NCI-H2227 treated with DMSO at 0.1 percent for 48 hours (cell line): ENCODE data around the gene FAM241A.
"Not testable (repeated sequence)": the region's sequence is repeated elsewhere in the genome, so short reads cannot be mapped to it uniquely, and the experiment has no call there.

ENCODE experiments used
- DNase-seq: peaks from one replicate; lab custom pipeline; 2025; lab: John Stamatoyannopoulos, UW

FAM241A gene

DNA sequence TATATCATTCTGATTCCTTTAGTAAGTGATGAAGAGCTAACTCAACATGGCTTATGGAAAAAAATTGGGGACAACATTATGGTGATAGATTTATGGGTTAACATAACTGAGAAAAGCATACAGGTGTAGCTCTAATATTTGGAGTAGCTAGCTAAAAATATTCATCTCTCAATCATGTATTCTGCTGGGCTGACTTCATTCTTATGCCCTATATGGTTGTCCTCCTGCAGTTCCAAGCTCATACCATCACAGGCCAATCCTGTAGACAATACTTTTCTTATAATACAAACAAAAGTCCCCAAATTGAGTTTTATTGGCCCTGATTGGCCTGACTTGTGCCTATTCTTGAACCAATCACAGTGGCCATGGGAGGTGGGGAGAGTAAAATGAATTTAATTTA is 6.7 kb upstream of the FAM241A start:
- DNase-seq: no peak

GRCh38 chr4:112140536-112140935 is 4.7 kb upstream of the FAM241A start:
- DNase-seq: no peak

GRCh38 chr4:112141366-112142138 is 3.7 kb upstream of the FAM241A start:
- DNase-seq: no peak

- DNase-seq: no peak
Observed at GRCh38 chr4:112142182-112142581, 3.1 kb upstream of the FAM241A start.

GRCh38 chr4:112143781-112144180 is 1.5 kb upstream of the FAM241A start:
- DNase-seq: no peak

DNA sequence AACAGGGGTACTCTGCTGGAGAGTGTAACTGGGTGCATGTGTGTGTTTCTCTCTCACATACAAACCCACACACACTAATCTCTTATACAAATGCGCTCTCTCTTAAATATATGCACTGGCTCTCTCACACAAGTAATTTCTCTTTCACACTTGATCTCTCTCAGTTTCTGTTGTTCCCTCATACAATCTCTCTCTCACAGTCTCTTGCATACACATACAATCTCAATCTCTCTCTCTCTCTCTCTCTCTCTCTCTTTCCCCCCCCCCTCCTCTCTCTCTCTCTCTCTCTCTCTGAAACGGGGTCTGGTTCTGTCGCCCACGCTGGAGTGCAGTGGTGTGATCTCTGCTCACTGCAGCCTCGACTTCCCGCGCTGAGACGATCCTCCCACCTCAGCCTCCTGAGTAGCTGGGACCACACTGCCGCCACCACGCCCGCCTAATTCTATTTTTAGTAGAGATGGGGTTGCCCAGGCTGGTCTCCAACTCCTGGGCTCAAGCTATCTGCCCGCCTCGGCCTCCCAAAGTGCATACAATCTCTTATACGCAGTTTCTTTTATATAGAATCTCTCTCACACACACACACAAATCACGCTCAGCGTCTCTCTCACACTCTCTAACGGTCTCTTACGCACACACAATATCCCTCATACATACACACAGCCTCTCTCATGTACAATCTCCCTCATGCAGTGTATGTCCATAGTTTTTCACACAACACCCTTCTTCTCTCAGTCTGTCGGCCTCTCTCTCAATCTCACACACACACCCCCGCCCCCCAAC is 518 bp upstream of the FAM241A start:
- DNase-seq: no peak

GRCh38 chr4:112145790-112146501 is 692 bp downstream of the FAM241A start:
- no peak for DNase-seq

GRCh38 chr4:112146502-112146813 is 1.2 kb downstream of the FAM241A start:
- no peak for DNase-seq

DNA sequence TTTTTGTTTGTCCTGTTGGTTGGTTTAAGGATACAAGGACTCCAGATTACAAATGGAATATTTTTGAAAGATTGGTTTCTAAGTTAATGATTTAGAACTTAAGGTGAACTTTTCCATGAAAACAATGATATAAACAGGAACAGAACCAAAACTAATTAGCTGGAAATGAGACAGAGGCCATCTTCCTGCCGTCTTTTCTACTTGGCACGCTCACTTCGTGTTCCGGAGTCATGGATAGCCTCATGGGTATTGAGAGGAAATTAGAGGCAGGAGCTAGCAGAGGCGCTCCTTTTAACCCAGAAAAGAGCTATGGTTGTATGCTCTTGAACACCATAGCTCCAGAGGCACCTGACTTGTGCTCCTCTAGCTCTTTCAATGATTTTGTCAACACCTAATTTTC is 2.4 kb downstream of the FAM241A start:
- DNase-seq: no peak

DNA sequence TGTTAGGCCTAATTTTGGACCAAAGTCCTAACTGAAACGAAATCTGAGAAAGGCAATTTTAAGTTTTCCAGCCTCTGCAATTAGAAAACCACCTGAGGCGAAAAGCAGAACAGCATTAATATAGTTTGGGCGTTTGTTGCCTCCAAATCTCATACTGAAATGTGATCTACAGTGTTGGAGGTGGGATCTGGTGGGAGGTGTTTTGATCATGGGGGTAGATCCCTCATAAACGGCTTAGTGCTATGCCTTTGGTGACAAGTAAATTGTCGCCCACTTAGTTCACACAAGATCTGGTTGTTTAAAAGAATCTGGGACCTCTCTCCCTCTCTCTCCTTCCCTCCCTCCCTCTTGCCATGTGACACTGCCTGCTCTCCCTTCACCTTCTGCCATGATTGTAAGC is 5.7 kb downstream of the FAM241A start:
- no peak for DNase-seq

- no peak for DNase-seq
Observed at GRCh38 chr4:112152521-112152920, 7.3 kb downstream of the FAM241A start.

- DNase-seq: no peak
Observed at GRCh38 chr4:112153211-112153791, 8.0 kb downstream of the FAM241A start.

- DNase-seq: no peak
Observed at GRCh38 chr4:112156112-112156511, 10.9 kb downstream of the FAM241A start.

GRCh38 chr4:112156553-112156952 is 11.3 kb downstream of the FAM241A start:
- no peak for DNase-seq

DNA sequence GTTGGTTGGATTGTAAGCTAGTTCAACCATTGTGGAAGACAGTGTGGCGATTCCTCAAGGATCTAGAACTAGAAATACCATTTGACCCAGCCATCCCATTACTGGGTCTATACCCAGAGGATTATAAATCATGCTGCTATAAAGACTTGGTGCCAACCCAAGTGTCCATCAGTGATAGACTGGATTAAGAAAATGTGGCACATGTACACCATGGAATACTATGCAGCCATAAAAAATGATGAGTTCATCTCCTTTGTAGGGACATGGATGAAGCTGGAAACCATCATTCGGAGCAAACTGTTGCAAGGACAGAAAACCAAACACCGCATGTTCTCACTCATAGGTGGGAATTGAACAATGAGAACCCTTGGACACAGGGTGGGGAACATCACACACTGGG is 18.5 kb downstream of the FAM241A start:
- DNase-seq: not testable (repeated sequence)

DNA sequence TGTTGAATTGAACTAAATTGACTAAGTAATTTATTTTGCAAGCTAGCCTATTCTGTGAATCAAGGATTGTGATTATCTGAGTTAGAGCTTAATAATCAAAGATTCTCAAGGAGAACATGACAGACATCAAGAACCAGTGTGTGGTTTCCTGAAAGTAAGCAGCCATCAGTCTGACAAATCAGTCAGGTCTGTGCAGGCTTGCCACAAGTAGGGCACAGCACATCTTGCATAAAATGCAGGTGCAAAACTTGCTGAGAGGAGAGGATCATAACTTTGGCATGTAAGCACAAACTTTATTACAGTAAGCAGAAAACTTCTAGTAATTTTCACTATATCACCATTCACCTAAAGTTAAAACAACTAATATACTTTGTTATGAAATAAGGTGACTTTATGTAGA is 22.5 kb downstream of the FAM241A start:
- no peak for DNase-seq

DNA sequence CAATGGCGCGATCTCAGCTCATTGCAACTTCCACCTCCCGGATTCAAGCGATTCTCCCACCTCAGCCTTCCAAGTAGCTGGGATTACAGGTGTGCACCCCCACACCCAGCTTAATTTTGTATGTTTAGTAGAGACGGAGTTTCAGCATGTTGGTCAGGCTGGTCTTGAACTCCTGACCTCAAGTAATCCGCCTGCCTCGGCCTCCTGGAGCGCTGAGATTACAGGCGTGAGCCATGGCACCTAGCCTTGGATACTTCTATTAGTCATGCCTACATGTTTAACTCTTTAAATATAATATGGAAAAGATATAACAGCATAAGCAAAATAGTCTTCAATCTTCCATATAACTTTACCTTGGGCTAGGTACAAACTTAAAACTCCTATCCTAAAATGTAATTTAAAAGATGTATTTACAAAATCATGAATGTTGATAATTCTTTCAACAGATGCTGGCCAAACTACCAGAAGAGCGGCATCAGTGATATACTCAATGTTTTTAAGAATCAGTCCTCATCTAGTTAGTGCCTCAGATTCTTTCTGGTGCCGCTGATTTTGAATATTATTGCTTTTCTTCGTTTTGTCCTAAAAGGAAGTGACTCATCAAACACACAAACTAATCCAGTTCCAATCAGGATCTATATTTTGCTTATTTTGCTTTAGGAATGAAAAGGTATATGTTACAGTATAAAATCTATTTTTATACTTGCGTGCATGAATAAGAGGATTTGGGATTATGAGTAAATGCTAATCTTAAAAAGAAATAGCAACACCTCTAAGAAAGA is 23.7 kb downstream of the FAM241A start:
- DNase-seq: no peak

- DNase-seq: no peak
Observed at GRCh38 chr4:112170451-112170993, 25.3 kb downstream of the FAM241A start.

DNA sequence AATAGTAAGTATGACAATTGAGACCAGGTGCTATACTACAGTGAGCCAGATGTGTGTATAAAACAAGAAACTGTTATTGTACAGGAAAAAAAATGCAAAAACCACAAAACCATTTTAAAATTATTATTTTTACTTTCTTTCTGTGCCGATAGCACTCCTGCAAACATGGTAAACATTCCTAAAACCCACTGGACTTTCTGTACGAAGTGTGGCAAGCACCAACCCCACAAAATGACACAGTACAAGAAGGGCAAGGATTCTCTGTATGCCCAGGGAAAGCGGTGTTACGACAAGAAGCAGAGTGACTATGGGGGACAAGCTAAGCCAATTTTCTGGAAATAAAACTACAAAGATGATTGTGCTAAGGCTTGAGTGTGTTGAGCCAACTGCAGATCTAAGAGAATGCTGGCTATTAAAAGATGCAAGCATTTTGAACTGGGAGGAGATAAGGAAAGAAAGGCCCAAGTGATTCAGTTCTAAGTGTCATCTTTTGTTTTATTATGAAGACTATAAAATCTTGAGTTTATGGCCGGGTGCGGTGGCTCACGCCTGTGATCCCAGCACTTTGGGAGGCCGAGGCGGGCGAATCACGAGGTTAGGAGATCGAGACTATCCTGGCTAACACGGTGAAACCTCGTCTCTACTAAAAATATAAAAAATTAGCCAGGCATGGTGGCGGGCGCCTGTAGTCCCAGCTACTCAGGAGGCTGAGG is 26.0 kb downstream of the FAM241A start:
- not testable (repeated sequence) for DNase-seq

DNA sequence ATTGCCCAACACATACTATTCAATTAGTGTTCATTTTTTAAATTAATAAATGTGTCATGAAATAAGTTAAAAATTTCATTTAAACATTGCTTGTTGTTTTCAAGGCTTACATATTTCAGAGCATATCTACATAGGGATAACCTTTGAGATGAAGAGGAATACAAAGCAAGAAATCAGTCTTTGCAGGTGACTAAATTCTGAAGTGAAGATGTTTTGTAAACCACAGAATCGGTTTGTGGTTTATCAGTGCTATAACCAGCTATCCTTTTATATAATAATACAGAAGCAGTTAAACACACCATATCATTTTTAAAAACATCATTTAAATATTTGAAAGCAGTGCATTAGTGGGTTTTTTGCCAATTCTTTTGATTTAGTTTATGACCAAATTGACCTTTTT is 26.9 kb downstream of the FAM241A start:
- DNase-seq: no peak
